Activated naive CD8-positive, alpha-beta T cell treated with anti-CD3 and anti-CD28 coated beads, Interleukin-2, amount 50 U/mL, for 16 hours (primary cell): ENCODE data around the gene SP6.

Experiments used
- DNase-seq: peaks from one replicate; pipeline ENCODE4 v3.0.0-alpha.2; 2020; ENCODE audit warnings: low read depth, low spot score

Gene SP6

DNA sequence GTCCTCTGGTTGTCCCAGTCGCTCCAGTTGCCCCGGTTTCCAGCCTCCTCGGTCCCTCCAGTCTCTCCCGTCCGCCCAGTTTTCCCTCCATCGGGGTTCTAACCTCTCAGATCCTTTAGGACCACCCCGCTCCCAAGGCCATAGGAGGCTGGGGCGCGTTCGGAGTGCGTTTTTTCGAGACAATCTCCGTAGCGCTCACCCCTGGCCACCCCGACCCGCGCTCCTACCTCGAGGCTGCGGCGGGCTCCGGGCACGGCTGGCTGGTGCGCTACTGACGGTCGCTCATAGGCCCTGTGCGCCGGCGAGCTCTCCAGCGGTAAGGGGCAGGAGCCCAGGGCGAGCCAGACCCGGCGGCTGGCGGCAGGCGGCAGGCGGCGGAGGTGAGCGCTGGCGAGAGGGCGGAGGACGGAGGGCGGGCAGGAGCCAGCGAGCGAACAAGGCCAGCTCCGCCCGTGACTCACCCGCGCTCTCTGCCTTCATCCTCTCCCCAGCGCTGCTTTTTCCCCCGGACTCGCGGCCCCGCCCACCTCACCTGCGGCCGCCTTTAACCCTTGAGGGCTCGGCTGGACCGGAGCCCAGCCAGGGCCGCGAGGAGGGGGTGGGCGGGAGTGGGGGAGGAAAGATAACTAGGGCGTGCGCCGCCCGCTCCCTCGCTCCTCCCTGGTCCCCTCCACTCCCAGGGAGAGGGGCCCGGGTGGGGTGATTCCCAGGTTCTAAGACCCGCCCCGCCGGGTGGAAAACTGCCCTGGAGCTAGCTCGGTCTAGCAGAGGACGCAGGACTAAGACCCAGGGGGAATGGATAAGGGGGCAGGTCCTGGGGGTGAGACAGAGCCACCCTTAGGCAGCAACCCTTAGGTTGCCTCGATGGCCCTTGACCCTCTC is at the start of gene SP6:
TSS of gene SP6 (minus strand) at position 472 of the 882 bp plus-strand sequence. CDS start 2,734 bp downstream, outside the sequence.
- peak; percentile 27 for DNase-seq

DNA sequence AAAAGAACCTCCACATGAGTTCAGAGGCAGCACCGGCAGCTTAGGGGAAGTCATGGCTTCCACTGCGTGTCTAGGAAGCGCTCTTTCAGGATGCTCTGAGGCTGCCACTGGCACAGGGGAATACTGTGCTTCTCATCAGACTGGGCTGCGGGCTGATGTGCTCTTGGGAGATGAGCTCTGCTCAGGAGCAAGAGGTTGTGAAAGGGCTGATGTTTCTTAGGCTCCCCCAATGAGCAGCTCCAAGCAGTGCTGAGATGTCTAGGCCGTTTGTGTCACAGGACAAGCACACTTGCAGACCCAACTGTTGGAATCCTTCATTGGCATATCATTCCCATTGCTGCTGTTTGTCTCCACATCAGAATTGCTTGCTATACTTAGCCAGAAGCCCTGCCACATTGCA is 48.7 kb upstream of the SP6 start:
- DNase-seq = no peak

DNA sequence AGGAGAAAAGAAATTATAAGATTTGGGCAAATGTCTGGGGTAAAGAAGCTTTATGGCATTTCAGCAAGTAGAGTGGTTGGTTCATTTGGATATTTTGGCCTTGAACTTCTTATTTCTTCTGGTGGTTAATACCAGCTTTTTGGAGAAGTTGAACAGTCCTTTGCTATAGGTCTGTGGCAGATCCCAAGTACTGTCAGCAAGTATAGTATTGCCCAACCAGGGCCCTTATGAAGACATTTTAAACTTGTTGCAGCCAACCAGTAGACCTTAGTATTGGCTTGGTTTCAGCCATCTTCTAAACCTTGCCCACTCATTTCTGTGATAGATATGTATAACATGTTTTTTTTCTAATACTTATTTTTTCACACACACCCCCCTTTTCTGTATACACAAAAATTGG is 47.3 kb upstream of the SP6 start:
- DNase-seq = no peak

DNA sequence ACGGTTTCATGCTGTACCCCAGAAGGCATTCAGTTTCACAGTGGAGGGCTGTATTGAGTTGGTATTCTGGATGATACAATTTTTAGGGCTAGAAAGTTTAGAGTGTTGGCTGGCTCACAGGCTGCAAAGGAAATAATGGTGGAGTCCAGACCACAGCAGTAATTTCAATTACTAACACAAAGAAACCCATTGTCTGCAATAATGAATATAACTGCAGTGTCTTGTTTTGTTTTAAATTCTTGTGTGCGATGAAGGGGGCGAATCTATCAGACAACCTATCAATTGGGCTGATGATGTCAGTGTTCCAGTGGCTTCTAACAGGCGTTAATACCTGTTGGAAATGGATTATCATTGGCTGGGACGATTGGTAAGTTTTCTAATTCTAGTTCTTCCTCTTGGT is 46.6 kb upstream of the SP6 start:
- DNase-seq = no peak

DNA sequence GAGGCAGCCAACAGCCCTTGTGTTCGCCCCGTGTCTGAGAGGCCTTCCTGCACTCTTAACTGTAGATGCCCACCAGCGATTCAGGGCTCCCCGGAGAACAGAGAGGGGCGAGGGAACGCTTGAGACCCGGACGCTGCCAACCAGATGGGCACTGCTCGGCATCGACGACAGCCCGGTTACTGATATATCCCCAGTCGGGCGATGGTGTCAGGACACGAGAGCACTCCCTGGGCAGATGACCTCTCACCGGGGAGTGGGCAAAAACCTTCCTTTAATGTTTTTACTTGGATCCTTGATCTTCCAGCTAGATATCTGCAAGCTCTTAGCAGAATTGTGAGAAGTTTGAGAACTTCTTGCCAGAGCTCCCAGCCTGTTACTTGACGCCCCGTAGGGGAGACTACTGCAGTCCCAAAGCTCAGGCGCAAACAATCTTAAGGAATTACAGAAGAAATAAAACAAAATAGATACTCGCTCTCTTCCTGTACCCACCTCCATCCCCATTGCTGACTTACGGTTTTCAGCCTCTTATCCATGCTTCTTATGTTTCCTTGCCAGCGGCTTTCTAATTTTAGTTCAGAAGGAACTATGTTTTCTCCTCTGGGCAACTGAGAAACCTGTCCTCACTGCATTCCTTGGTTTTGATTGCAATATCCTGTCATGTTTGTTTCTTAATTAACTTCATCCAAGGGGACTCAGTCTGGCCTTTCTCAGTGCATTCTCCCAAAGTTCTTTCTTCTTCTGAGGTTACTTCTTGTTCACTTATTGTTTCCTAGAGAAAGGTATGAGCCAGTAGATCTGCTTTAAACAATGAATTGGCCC is 45.9 kb upstream of the SP6 start:
- DNase-seq = no peak

DNA sequence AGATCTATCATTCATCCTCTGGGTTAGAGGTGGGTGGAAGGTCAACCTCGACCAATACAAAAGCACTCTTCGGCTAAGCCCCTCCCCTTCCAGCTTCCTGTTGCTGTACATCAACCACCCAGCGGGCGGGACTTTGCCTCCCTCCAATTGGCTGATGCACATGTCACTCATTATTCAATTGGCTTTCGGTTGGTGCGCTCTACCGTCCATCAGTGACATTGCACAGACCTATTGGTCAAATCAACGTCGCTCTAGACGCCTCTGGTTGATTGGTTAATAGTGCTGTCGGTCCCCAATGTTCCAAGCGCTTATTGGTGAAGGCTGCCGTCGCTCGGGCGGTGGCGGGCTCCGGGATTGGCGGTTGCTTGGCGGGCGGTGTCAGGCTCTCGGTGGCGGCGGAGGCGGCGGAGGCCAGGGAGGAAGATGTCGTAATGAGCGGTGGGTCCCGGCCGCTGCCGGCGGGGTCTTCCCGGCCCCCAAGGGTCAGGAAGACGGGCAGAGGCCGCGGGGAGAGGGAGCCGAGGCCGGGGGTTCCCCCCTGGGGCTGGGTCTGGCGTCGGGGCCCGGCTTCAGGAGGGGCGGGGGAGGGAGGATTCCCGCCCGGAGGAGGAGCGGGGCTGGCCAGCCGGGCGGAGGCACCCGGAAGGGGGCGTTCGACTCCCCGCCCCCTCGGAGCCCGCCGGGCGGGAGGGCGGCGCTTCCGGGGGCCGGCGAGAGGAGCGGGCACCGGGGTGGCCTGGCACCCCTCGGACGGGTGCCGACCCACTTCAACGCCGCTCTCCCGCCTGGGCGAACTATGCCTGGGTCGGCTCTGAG is 45.1 kb upstream of the SP6 start, which contains the start of gene SP2:
TSS of gene SP2 (plus strand) at position 381 of the 816 bp plus-strand sequence. CDS start at position 432, 51 bp downstream.
- peak; percentile 97 for DNase-seq

DNA sequence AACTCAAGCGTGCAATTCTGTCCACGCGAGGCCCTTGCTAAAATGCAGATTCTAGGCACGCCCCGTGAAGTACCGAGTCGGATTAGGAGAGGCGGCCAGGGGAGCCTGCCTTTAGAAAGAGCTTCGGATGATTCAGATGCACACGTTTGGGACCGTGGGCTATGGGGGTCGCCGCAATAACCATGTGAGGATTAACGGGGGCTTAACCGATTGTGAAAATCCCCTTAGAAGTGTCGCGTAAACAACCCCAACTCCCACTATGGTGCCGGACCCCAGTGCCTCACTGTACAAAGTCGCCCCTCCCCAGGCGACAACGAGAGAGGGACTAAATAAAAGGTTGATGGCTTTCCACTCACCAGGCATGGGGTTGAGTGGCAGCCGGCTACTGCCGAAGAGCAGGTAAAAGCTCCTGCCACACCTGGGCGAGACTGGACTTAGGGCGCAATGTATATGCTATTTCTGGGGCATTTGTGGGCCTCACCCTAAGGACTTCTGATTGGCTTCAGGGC is 44.4 kb upstream of the SP6 start:
- DNase-seq = no peak

DNA sequence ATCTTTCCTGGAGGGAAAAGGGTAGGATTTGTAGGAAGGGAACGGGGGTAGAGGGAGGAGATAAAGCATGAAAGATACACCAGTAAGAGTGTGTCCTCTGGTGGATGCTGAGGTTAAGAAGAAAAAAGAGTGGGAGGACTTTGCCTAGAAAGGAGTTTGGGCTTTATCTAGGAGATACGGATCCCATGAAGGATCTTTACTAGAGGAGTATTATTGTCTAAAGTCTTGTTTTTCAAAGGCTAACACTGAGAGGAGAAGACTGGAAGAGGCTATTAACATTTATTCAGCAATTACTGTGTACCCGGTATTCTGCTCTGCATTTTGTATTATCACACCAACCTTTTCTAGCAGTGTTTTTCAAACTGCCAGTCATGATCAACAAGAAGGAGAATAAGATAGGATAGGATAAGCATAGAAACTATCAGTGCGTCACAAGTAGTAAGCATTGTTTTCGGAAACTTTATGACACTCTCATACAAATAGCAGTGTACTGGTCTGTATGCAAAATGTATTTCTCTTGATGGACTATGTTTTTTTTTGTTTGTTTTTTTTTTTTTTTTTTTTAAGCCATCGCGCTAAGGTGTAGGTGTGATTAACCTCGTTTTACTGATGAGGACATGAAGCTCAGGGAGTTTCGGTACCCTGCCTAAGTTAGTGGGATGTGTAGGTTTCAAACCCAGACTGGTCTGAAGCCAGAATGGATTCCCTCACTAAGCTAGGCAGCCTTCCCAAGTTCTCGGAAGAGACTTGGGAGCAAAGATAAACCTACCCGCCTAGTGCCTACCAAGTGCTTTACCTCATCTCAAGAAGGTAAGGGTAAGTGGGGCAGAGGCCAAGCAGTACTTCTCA is 43.8 kb upstream of the SP6 start:
- no peak for DNase-seq

DNA sequence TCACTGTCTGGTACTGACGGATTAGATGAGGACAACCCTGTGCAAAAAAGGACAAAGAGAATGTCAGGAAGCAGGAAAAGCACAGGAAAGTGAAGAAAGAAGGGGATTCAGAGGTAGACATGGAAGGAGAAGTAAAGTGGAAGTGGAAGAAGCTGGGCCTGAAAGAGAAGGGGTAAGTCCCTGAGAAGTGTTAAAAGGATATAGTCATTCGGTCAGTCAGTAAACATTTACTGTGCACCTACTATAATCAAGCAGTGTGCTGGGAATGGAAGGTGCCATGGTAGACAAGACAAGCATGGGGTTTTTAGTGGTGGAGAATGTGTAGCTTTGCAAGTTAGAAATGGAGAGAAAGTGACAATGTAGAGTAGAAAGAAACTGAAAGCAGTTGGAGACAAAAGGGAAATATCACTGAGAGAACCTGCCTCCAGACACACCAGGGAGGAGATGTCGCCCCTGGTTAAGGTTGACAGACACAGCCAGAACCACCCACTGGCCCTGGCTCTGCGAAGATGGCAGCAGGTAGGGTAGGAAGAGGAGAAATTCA is 40.7 kb upstream of the SP6 start:
- no peak for DNase-seq

DNA sequence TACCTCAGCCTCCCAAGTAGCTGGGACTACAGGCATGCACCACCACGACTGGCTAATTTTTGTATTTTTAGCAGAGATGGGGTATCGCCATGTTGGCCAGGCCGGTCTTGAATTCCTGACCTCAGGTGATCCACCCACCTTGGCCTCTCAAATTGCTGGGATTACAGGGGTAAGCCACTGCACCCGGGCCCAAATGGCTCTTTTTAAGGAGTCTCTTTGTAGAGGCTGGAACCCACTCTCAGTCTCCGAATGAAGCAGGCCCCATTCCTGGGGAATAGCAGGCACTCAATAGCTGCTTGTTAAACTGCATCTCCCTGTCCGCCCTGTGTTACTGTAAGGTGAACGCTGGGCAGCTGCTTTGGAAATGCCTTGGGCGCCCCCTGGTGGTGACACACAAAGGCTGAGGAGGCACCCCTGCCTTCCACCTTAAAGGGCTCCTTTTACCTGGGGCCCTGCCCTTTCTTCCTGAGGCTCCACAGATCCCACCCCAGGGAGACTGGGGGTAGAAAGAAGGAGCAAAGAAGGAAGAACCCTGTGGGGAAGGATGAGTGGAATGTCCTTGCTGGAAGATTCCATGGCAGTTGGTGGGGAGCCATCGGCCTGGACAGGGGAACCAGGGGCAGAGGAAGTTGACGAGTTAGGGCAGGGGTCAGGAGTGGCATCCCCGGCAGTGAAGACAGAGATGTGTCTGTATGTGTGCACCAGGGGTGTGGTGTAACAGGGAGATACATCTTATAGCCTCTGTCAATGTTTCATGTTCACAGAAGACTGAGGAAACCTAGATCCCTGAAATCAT is 39.0 kb upstream of the SP6 start:
- DNase-seq = peak; percentile 87

DNA sequence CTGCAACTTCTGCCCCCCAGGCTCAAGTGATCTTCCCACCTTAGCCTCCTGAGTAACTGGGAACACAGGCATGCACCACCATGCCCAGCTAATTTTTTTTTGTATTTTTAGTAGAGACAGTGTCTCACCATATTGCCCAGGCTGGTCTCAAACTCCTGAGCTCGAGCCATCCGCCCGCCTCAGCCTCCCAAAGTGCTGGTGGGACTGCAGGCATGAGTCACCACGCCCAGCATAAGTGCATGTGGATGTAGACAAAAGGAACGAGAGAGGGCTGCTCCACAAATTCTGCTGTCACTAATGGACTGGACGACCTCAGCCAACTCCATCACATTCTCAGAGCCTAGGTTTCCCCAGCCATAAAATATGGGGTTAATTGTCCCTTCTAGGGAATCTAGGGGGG is 37.3 kb upstream of the SP6 start:
- no peak for DNase-seq

DNA sequence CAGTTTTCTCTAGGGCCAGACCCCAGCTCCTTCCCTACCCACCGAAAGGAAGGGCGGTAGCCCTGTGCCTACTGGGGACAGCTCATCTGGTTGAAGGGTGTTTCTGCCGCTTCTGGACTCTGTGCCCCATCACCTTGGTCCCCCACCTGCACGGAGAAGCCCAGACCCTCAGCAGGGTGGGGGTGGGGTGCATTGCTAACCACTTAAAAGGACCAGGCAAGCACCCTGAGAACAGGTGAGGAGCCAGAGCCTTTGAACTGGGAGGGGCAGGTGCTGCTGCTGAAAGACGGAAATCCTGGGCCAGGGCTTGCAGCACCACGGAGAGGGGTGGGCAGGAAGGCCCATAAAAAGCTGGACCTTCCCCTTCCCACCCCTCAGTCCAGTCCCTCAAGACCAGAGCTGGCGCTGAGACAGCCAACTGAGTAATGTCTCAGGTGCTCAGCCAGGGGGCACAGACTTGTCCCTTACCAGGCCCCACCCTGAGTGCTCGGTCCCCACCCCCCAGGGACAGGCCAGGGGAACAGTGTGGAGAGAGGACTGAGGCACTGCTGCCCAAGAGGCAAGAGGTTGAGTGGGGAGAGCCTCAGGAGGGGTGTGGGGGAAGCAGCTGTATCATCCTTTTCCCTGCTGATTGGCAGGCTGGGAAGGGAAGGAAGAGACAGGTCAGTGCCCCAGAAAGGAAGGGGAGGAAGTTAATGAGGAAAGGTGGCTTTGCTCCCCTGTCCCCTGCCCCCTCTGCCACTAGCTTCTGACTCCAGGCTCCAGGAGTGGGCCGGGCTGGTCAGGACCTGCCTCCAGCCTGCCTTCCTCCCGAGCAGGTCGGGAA is 34.2 kb upstream of the SP6 start:
- no peak for DNase-seq

DNA sequence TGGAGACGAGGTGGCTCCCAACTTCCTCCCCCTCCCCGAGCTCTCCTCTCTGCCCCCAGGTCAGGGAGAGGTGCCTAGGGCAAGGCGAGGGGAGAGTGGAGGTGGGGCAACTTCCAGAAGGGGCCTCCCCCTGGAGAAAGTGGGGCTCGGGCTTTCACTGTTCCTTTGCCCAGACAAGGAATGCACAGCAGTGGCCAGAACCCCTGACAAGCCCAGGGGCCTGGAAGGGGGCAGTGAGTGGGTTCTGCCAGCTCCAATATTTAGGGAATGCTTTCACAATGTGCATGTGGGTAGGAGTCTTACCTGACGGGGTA is 33.4 kb upstream of the SP6 start:
- DNase-seq = no peak

DNA sequence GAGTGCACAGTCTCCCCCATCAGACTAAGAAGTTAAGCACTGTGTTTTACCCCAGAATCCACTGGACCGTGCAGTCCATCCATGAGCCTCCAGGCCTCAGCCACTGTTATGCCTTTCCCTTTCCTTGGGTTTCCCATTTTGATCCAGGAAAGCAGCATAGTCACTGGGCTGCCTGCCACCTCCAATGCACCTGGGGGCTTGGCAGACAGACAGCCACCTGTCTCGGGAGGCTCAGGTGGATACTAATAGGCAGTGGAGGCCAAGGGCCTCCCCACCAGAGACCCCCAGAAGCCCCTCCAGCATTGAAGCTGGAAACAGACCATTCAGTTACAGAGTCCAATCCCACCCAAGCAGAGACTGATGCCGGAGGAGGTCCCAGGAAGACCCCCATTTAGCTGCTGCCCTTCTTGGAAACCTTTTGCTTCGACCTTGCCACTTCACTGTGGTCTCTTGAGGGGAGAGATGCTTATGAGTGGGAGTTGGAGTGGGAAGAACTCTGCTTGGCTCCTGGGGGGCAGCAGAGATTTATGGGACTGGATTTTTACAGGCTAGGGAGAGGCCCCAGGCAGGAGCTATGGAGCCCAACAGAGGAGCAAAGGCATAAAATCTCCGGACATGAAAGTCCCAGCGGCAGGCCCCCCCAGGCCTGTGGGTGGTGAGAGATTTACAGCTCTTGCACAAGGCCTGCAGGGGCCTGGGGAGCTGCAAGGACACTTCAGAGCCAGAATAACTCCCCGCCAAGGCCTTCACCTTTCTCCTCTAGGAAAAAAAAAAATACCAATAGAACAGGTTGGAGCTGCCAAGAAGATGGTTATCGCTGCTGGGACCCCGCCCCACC is 32.8 kb upstream of the SP6 start:
- no peak for DNase-seq

DNA sequence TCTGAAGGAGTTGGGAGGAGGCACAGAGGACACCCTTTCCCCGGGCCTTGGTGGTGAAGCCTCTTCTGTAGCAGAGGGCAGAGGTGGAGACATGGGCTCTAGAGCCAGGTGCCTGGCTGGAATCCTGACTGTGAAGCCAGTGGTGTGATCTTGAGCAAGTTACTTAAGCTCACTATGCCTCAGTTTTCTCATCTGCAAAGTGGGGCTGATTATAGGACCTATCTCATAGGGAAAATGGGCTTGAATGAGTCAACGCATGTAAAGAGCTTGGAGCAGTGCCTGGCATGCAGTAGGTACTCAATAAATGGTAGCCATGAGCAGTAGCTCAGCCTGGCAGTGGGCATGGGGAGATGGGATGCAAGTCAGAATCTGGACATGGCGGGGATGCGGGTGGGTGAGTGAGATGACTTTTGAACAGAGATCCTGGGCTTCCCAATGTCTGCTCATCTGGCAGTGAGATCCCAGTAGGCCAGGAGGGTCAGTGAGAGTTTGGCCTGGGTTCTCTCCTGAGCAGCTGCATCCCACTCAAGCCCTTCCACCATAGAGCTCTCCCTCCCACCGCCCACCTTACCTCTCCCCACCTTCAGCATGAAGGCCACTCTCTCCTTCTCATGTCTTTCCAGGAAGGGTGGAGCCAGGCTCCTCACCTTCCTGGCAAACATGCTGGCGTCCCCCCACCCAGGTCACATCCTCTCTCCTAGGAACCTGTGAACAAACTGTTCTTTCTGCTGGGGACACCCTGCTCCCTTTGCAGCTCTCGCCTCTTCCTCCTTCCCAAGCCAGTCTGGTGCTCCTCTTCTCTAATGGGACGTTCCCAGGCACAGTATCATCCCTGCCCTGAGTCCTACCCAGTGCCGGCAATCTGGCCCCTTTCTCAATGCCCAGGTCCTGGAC is 32.0 kb upstream of the SP6 start:
- no peak for DNase-seq

DNA sequence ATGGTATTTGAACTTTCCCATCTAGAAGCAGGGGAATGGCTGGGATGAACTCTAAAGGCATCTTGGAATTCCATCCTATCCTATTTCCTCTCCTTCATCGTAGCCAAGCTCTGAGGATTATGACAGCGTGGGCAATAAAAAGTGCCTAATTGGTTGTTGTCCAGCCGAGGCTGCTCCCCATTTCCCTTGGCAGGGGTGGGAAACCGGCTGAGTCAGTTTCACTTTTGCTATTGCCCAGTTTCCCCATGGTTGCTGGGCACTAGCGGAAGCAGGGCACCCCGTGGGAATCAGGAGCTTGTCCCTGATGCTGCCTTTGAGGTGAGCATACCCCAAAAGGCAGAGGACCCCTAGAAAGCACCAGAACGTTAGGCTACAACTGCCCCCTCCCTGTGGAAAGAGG is 31.3 kb upstream of the SP6 start:
- DNase-seq = no peak
